HG03139 (cell line): ENCODE data around the gene KSR1.
"Not testable (repeated sequence)": the region's sequence is repeated elsewhere in the genome, so short reads cannot be mapped to it uniquely, and the experiment has no call there.

Source experiments
- ATAC-seq: cut with Tn5 transposase; IDR thresholded peaks from one replicate; pipeline ENCODE4 v1.9.1; 2021; ENCODE audit not compliant: unreplicated experiment

The KSR1 gene

DNA sequence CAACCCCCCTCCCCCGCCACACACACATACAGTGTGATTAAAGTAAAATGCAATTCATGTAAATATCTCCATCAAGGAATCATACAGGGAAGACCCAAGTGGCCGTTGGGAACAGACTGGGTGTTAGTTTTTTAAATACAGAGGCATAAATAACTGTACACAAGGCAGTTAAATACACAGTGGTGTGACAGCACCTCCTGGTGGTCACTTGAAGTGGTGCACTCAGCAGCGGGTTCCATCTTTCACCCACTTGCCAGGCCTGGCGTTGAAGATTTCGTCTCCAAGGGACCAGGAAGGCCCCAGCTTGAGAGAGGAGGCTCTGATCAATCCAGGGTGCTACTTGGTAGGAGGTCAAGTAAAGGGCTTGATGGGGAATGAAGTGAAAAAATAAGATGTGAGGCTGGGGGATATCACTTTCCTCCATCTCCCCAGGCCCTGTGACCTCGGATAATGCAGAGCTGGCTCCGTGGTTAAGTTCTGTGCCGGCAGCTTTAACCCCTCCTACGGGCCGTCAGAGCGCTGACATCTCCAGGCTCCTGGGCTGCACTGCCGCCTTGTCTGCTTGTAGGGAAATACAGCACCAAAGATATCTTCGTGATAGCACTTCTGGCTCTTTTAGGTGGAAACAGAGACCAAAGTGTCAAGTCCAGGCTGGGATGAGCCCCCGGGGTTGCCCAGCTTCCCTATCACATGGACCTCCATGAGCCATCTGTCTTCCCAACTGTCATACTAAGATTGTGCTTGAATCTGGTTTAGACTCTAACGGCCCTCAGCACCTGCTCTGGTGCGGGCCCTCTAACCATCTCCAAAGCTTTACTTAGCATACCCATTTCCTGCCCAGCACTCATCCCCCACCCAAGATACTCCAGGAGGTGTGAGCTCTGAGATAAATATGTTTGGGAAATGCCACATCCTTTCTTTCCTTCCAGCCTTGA, 195.4 kb downstream of the KSR1 start:
- no peak for ATAC-seq

- not testable (repeated sequence) for ATAC-seq
Measured at GRCh38 chr17:27653449-27653971, 197.3 kb downstream of the KSR1 start.

- ATAC-seq: no peak
Measured at GRCh38 chr17:27654136-27654535, 197.9 kb downstream of the KSR1 start.

- ATAC-seq: no peak
Measured at GRCh38 chr17:27654654-27655524, 198.6 kb downstream of the KSR1 start.

DNA sequence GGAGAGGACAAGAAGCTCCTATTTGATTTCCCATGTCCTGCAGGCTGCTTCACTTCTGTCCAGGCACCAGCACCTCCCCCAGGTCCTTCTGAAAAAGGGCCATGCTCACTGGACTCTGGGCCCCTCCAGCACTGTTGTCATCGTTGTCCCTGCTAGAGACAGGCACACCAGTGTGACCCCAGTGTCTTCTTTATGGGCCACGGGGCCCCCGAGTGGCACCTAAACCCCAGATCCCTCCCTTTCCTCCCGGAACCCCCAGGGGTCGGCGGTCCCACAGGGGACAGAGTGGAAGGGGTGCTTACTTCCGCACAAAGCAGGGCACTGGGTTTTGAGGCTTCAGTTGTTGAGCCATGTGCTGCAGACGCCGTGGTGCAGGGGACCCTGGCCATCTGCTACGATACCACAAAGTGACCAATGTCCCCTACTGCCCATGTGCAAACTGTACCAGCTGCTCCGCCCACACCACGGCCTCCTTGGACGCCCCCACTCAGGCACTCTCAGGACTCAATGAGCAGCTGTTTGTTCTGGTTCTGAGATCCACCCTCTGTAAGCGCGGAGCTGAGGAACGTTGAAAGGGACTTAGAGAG, 199.4 kb downstream of the KSR1 start:
- ATAC-seq: not testable (repeated sequence)

GRCh38 chr17:27656620-27657019, 200.4 kb downstream of the KSR1 start:
- not testable (repeated sequence) for ATAC-seq

DNA sequence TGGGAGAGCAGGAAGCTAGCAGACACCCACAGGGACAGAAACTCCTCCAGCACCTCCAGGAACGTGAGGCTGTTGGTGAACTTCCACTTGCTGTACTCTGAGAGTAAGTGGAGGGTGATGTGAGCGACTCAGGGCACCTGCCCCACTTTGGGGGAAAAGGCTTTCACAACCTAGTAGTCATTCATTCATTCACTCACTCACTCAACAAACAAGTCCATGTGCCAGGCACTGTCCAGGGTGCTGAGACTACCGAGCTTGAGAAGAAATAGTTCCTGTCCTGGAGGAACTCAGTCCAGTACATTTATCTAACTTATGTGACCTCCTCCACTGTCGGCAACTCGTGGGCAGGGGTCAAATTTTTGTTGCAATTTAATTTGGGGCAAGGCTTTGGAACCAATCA, 201.4 kb downstream of the KSR1 start:
- no peak for ATAC-seq

GRCh38 chr17:27659683-27660082, 203.4 kb downstream of the KSR1 start:
- ATAC-seq: no peak

GRCh38 chr17:27660436-27660835, 204.2 kb downstream of the KSR1 start:
- no peak for ATAC-seq

DNA sequence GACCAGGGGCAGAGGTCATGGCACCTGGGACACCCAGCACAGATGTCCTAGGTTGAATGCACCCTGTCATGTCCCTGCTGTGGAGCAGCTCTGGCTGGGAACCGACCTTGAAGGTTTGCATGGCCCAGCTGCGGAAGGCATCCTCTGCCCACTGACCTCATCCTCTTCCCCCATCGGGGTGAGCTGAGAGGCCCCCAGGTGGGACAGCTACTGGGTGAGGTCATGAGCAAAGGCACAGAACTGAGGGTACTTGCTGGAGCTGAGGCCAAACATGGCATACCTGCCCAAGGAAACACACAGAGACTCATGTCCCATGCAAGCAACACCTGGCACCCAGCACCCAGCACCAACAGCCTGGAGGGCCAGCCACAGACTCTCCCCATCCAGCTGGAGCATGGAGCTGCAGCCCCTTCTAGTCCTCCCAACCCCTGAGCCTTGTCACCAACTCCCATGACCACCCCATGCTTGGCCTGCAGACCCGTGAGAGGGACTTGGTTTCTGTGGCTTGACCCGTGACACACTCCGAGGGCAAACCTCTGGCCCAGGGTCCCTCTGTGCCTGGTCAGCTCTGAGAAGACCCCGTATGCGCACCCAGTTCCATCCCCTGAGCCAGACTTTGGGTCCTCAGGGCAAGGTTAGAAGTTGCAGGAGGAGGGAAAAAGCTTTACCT, 207.8 kb downstream of the KSR1 start:
- ATAC-seq: no peak

DNA sequence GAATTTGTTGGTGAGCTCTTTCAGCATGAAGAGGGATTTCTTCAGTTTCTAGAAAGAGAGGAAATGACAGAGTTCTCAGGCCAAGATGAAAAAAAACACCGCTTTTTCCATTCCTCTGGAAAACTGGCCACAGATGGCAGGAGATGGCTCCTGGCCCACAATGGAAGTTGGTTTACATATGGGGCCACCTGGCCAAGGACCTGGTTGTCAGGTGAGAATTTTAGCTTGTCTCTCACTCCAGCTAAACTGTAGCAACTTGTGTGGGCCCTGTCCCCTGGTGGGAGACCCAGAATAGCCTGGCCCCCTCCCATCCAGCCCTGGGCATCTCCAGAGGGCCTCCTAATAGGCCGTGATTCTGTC, 208.3 kb downstream of the KSR1 start:
- ATAC-seq: no peak

GRCh38 chr17:27665549-27665948, 209.3 kb downstream of the KSR1 start:
- no peak for ATAC-seq

- ATAC-seq: not testable (repeated sequence)
Measured at GRCh38 chr17:27666270-27666669, 210.0 kb downstream of the KSR1 start.

GRCh38 chr17:27666831-27667560, 210.7 kb downstream of the KSR1 start:
- no peak for ATAC-seq

DNA sequence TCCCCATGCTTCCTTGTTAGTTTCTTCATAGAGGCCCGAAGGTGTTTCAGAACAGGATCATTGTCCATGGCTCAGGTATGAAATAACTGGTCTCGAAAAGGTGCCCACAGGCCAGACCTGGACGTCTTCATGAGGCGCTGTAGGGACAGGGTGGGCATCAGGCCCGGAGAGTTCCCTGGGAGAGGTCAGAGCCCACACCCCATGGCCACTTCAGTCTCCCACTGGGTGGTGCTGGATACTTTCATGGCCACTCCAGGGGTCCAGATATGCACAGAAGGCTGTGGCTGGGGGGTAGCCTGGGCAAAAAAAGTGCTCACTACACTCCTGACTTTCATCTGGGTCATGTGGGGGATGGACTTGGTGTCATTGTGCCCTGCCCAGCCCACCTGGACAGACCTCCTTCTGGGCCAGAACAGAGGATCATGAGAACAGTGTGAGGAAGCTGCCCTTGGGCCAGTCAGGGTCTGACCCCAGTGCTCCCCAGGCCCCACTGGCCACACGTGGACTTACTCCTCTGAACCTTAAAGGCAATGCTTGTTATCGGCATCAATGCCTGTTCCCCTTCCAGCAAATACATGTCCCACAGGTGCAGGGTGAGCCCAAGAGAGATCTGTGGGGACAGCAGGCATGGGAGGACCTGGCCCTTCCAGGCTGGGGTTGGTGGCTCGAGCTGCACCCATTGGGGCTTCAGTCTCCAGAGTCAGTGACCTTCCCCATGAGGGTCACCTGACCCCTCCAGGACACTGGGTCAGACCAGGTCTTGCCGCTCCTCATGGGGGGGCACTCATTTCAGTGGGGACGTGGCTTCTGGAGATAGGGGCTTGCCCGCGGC, 211.6 kb downstream of the KSR1 start:
- no peak for ATAC-seq

- ATAC-seq: no peak
Measured at GRCh38 chr17:27668488-27668823, 212.2 kb downstream of the KSR1 start.

- no peak for ATAC-seq
Measured at GRCh38 chr17:27669136-27669535, 212.9 kb downstream of the KSR1 start.

GRCh38 chr17:27669850-27670249, 213.6 kb downstream of the KSR1 start:
- no peak for ATAC-seq
